Adrenal gland (tissue), 12 donors: ENCODE measurements around the gene MYH6. TPM values are rescaled to one million over a fixed set of nuclear protein-coding genes. Genes with fewer than 3 reads are reported as not detected.
"Not testable (repeated sequence)": the region's sequence is repeated elsewhere in the genome, so short reads cannot be mapped to it uniquely, and the experiment has no call there.

Experiments
- DNase-seq, 7 donors: peaks; one replicate each; pipeline ENCODE4 v3.0.0-alpha.2; 2019 to 2020
- H3K27ac ChIP-seq, 5 donors: fragments of 200-600 bp; sonication (generic) in 4 of 5; 1 replicate in 3 of 5; 2 replicates in 2 of 5; pipeline versions ENCODE4 v1.5.1 to v1.8.0; 2016 to 2020; ENCODE audit warnings: mild to moderate bottlenecking in 1 of 5
- H3K27me3 ChIP-seq: fragments of 200-600 bp; 2 replicates; pipeline ENCODE4 v1.8.0; 2021
- H3K36me3 ChIP-seq, 2 donors: fragments of 200-600 bp; replicated peaks in 1 of 2; 1 replicate in 1 of 2; 2 replicates in 1 of 2; pipeline versions ENCODE4 v1.5.1 to v1.8.0; 2018 to 2022
- H3K4me1 ChIP-seq, 2 donors: fragments of 200-600 bp; replicated peaks in 1 of 2; 1 replicate in 1 of 2; 2 replicates in 1 of 2; pipeline versions ENCODE4 v1.5.1 to v1.8.0; 2018 to 2021
- H3K4me3 ChIP-seq, 4 donors: fragments of 200-600 bp; sonication (generic) in 3 of 4; one replicate each; pipeline ENCODE4 v1.5.1; 2016 to 2018
- H3K9me3 ChIP-seq, 3 donors: fragments of 200-600 bp; sonication (generic) in 1 of 3; replicated peaks in 1 of 3; 1 replicate in 2 of 3; 2 replicates in 1 of 3; pipeline versions ENCODE4 v1.5.1 to v1.8.0; 2016 to 2021
- POLR2A ChIP-seq, 2 donors: fragments of 450-650 bp; IDR thresholded peaks; one replicate each; pipeline ENCODE4 v1.6.1; 2017; ENCODE audit warnings: antibody characterized with exemption in 2 of 2, mild to moderate bottlenecking in 2 of 2, moderate library complexity in 1 of 2
- WGBS, 4 donors: extraction: QIAGEN DNeasy Blood & Tissue Kit in 2 of 4; methylation state at CpG; one replicate each; pipeline versions ENCODE4 v1.1.5 to v1.1.7; 2013 to 2017; 5-methylcytosine and 5-hydroxymethylcytosine counted together
- intact Hi-C, 2 donors: fragments of 100-400 bp; cut with DNase I; formaldehyde crosslinking; loops; one replicate each; pipeline versions ENCODE4 v1.14.1 to v1.15.0; 2022 to 2023
- polyA plus RNA-seq, 3 donors: library from polyadenylated mRNA; stranded (reverse); fragments of 200-250 nt in 2 of 3; fragments of 350-450 nt in 1 of 3; fragmentation: Illumina TruSeq in 1 of 3; extraction: RNeasy Lipid Tissue Mini Kit (QIAGEN cat#74804) in 1 of 3; gene quantifications; one replicate each; pipeline ENCODE4 v1.2.3, GENCODE V29; 2013 to 2014
- total RNA-seq, 9 donors: library from RNA; depleted of rRNA in 4 of 9; stranded (reverse); fragments of >200 nt in 4 of 9; fragments of 120-200 nt in 1 of 9; fragmentation: NEBNext Ultra II Directional in 1 of 9; extraction: Animal tissue kit (Norgen Biotek cat#: 25700) in 1 of 9; gene quantifications; one replicate each; pipeline versions ENCODE4 v1.1.0 to v1.2.4, GENCODE V29; 2013 to 2023
- TF ChIP-seq, protein P1 (sequence below), 6 experiments: fragments of 450-650 bp in 4 of 6; fragments of 200-600 bp in 2 of 6; sonication (generic) in 1 of 6; IDR thresholded peaks; 1 replicate in 5 of 6; 2 replicates in 1 of 6; pipeline versions ENCODE4 v1.5.1 to v1.8.0; 2016 to 2021; ENCODE audit warnings: antibody characterized with exemption in 6 of 6, mild to moderate bottlenecking in 2 of 6, moderate library complexity in 1 of 6
- donor health status: healthy with polysubstance abuse.
- donor health status: Bipolar disorder and iron deficiency.
- donor health status: DM: yes; HTN: yes; CAD: no.
- donor health status: DM: no; HTN: no; CAD: no.
- donor health status: DM: no; HTN: no; CAD: no.
- donor health status: DM: yes; HTN: yes; CAD: no.

Gene MYH6
- total and polyA plus RNA-seq, 12 donors = under 0.01 to 5.2 (median 0.27) TPM; not detected in 5

DNA sequence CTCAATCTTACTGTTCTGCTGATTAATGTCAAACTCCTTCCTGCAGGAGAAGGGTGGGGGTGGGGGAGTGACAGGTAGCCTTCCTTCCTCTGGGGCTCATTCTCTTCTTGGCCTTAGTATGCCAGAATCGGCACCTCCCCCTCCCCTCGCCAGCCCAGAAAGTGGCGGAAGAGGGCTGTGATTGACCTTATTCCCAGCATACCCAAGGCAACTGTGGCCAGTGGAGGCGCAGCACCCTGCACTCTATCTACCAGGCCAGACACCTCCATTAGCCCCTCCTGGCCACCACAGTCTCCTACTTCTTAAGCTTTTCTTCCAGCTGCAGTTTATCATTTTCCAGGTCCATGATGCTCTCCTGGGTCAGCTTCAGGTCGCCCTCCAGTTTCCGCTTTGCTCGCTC, 15.5 kb downstream of the MYH6 start:
- no peaks in the 10 kb centered on the region for H3K4me1 ChIP-seq
- H3K27me3 ChIP-seq = no peaks in the 10 kb centered on the region
- no peak for DNase-seq
- no peaks in the 10 kb centered on the region for H3K36me3 ChIP-seq
- TF ChIP-seq, protein P1, sequence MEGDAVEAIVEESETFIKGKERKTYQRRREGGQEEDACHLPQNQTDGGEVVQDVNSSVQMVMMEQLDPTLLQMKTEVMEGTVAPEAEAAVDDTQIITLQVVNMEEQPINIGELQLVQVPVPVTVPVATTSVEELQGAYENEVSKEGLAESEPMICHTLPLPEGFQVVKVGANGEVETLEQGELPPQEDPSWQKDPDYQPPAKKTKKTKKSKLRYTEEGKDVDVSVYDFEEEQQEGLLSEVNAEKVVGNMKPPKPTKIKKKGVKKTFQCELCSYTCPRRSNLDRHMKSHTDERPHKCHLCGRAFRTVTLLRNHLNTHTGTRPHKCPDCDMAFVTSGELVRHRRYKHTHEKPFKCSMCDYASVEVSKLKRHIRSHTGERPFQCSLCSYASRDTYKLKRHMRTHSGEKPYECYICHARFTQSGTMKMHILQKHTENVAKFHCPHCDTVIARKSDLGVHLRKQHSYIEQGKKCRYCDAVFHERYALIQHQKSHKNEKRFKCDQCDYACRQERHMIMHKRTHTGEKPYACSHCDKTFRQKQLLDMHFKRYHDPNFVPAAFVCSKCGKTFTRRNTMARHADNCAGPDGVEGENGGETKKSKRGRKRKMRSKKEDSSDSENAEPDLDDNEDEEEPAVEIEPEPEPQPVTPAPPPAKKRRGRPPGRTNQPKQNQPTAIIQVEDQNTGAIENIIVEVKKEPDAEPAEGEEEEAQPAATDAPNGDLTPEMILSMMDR (IDR thresholded peaks at IDR 0.05) = no peak
- TF ChIP-seq POLR2A (IDR thresholded peaks at IDR 0.05) = no peak
- H3K27ac ChIP-seq = no peak overlapping the region
- no peak overlapping the region for H3K4me3 ChIP-seq
- intact Hi-C loops = no loop called here
- no peaks in the 10 kb centered on the region for H3K9me3 ChIP-seq
- 74 to 84% (median 81%) methylated on average over 6 to 7 of the region's 7 CpGs for WGBS, 4 donors

DNA sequence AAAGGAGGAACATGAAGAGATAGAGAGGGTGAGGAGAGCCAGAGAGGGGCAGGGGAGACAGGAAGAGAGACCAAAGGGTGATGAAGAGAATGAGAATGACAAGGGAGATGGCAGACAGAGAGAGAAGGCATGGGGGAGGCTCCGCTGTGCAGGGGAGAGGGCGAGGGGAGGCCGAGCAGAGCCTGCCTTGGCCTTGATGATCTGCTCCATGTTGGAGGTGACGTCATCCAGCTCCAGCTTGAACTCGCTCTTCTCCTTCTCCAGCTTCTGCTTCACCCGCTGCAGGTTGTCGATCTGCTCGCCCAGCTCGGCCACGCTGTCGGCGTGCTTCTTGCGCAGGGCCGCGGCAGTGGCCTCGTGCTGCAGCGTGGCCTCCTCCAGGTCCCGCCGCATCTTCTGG, 18.2 kb downstream of the MYH6 start:
- intact Hi-C loops, H3K4me3 ChIP-seq, DNase-seq, H3K27ac ChIP-seq, H3K36me3 ChIP-seq, H3K4me1 ChIP-seq, H3K9me3 ChIP-seq, H3K27me3 ChIP-seq: not testable (repeated sequence)
- WGBS, 4 donors = 73 to 90% (median 84%) methylated on average over 3 to 5 of the region's 19 CpGs

DNA sequence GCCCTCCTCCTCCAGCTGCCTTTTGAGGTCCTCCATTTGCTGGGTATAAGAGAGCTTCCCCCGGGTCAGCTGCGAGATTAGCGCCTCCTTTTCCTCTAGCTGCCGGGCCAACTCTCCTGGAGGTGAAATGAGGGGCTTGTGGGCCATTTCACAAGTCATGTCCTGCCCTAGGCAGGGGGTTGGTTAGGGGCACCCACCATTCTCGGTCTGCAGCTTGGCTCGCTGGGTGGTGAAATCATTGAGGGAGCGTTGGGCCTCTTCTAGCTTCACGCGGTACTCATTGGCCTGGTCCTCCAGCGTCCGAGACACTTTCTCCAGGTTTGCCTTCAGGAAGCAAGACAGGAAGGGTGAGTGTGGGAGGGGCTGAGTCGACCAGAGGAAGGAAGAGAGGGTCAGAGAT, 18.7 kb downstream of the MYH6 start:
- no peak for DNase-seq
- no peaks in the 10 kb centered on the region for H3K27me3 ChIP-seq
- no peaks in the 10 kb centered on the region for H3K9me3 ChIP-seq
- no peak overlapping the region for H3K27ac ChIP-seq
- WGBS, 4 donors = 72 to 89% (median 80%) methylated on average over 12 of the region's 12 CpGs
- H3K4me3 ChIP-seq = no peak overlapping the region
- H3K4me1 ChIP-seq = no peaks in the 10 kb centered on the region
- intact Hi-C loops = no loop called here
- no peaks in the 10 kb centered on the region for H3K36me3 ChIP-seq
- TF ChIP-seq, protein P1 (IDR thresholded peaks at IDR 0.05) = no peak
- no peak for TF ChIP-seq POLR2A (IDR thresholded peaks at IDR 0.05)

DNA sequence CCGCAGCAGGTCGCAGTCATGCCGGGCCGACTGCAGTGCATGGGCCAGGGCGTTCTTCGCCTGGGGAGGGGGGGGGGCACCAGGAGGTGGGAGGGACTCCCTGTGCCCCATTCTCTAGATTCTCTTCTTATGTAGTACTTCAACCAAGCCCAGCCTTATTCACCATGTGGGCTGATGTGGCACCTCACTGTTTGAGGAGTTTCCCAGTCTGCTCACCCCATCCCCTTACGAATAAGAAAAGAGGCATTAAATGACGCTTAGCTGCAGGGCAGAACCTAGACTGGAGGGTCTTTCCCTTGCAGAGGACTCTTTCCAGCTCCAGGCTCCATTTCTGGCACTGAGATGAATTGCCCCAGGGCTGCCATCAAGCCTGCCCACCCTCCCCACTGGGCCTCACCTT, 19.1 kb downstream of the MYH6 start:
- TF ChIP-seq, protein P1 (IDR thresholded peaks at IDR 0.05) = no peak
- TF ChIP-seq POLR2A (IDR thresholded peaks at IDR 0.05) = no peak
- no peak for DNase-seq
- no peaks in the 10 kb centered on the region for H3K36me3 ChIP-seq
- H3K9me3 ChIP-seq = no peaks in the 10 kb centered on the region
- H3K4me3 ChIP-seq = no peak overlapping the region
- intact Hi-C loops = no loop called here
- WGBS, 4 donors = 61 to 87% (median 77%) methylated on average over 8 of the region's 8 CpGs
- no peak overlapping the region for H3K27ac ChIP-seq
- no peaks in the 10 kb centered on the region for H3K27me3 ChIP-seq
- H3K4me1 ChIP-seq = no peaks in the 10 kb centered on the region
